Keratinocyte (primary cell): ENCODE data around the gene ALDH1A3. TPM values are rescaled to one million over a fixed set of nuclear protein-coding genes. Genes with fewer than 3 reads are reported as not detected.

Experiments
- DNase-seq: peaks from one replicate; pipeline ENCODE4 v3.0.0-alpha.2; 2011; ENCODE audit warnings: low read depth, missing footprints, low spot score
- FAIRE-seq: peaks from 2 replicates; lab custom pipeline; 2011; peaks lifted over from hg19 to GRCh38; lab: Jason Lieb, UNC
- H2AFZ ChIP-seq: 2 replicates; pipeline ENCODE4 v1.6.0; 2012; ENCODE audit warnings: low read length, control low read depth, inconsistent platforms; ENCODE audit not compliant: control insufficient read depth
- H3K27ac ChIP-seq: 2 replicates; pipeline ENCODE4 v1.5.1; 2011; ENCODE audit warnings: low read length; ENCODE audit not compliant: control insufficient read depth, insufficient read depth
- H3K27me3 ChIP-seq: 3 replicates; pipeline ENCODE4 v1.6.0; 2011; ENCODE audit warnings: low read length; ENCODE audit not compliant: control insufficient read depth, insufficient read depth; ENCODE audit errors: extremely low read depth
- H3K36me3 ChIP-seq, 2 experiments: 2 replicates in 1 of 2; 3 replicates in 1 of 2; pipeline ENCODE4 v1.5.1; 2011; ENCODE audit warnings: low read length in 2 of 2, mild to moderate bottlenecking in 1 of 2; ENCODE audit not compliant: control insufficient read depth in 2 of 2, insufficient read depth in 2 of 2; ENCODE audit errors: extremely low read depth in 1 of 2
- H3K4me1 ChIP-seq: 3 replicates; pipeline ENCODE4 v1.5.1; 2011; ENCODE audit warnings: low read length; ENCODE audit not compliant: control insufficient read depth, insufficient read depth; ENCODE audit errors: extremely low read depth
- H3K4me2 ChIP-seq: 3 replicates; pipeline ENCODE4 v1.6.0; 2011; ENCODE audit warnings: low read depth, low read length; ENCODE audit not compliant: control insufficient read depth, insufficient read depth; ENCODE audit errors: extremely low read depth
- H3K4me3 ChIP-seq, 3 experiments: fragments of 200-600 bp in 1 of 3; sonication (generic) in 1 of 3; 2 replicates in 2 of 3; 3 replicates in 1 of 3; pipeline ENCODE4 v1.5.1; 2011 to 2016; ENCODE audit warnings: low read length in 3 of 3, mild to moderate bottlenecking in 3 of 3, control low read depth in 2 of 3, inconsistent platforms in 1 of 3, low read depth in 1 of 3, mixed read lengths in 1 of 3, mixed run types in 1 of 3, moderate library complexity in 1 of 3; ENCODE audit not compliant: control insufficient read depth in 2 of 3, insufficient read depth in 2 of 3; ENCODE audit errors: extremely low read depth in 1 of 3
- H3K79me2 ChIP-seq: 2 replicates; pipeline ENCODE4 v1.6.0; 2012; ENCODE audit warnings: low read length; ENCODE audit not compliant: control insufficient read depth, insufficient read depth
- H3K9ac ChIP-seq: 3 replicates; pipeline ENCODE4 v1.6.0; 2011; ENCODE audit warnings: low read length; ENCODE audit not compliant: control insufficient read depth, insufficient read depth; ENCODE audit errors: extremely low read depth
- H3K9me1 ChIP-seq: 3 replicates; pipeline ENCODE4 v1.6.0; 2011; ENCODE audit warnings: low read length; ENCODE audit not compliant: control insufficient read depth, insufficient read depth; ENCODE audit errors: extremely low read depth
- H3K9me3 ChIP-seq: 2 replicates; pipeline ENCODE4 v1.5.1; 2012; ENCODE audit warnings: low read depth, low read length; ENCODE audit not compliant: control insufficient read depth
- H4K20me1 ChIP-seq: 3 replicates; pipeline ENCODE4 v1.6.0; 2011; ENCODE audit warnings: low read length; ENCODE audit not compliant: control insufficient read depth, insufficient read depth; ENCODE audit errors: extremely low read depth
- CTCF ChIP-seq, 3 experiments: IDR thresholded peaks in 1 of 3; conservative IDR thresholded peaks in 1 of 3; optimal IDR thresholded peaks in 1 of 3; 2 replicates in 2 of 3; 3 replicates in 1 of 3; pipeline versions ENCODE3 to v1.5.1; 2011; ENCODE audit warnings: low read length in 3 of 3, mild to moderate bottlenecking in 3 of 3, moderate library complexity in 2 of 3, control low read depth in 1 of 3, inconsistent platforms in 1 of 3; ENCODE audit not compliant: insufficient read depth in 2 of 3; ENCODE audit errors: extremely low read depth in 1 of 3
- EZH2 ChIP-seq: IDR thresholded peaks from one replicate; pipeline ENCODE4 v1.6.1; 2012; ENCODE audit warnings: inconsistent platforms, mild to moderate bottlenecking, low read length, moderate library complexity
- dilution Hi-C: fragments of 300-500 bp; cut with MboI; formaldehyde crosslinking; loops from one replicate; pipeline ENCODE4 v1.7.0; 2020; ENCODE audit warnings: low sequenced_read_pairs; ENCODE audit not compliant: extremely low pct_ligation_motif_present
- polyA plus RNA-seq, 5 experiments: library from polyadenylated mRNA; depleted of rRNA in 3 of 5; stranded (reverse) in 3 of 5; stranded (forward) in 1 of 5; unstranded in 1 of 5; fragments of >200 nt; gene quantifications; 1 replicate in 1 of 5; 2 replicates in 3 of 5; 3 replicates in 1 of 5; pipeline versions ENCODE4 v1.2.1 to v1.2.3, GENCODE V29; 2011 to 2012; ENCODE audit warnings: missing spikeins in 2 of 5, low read depth in 1 of 5, low replicate concordance in 1 of 5

Gene ALDH1A3
- polyA plus RNA-seq, 1 donor (not counting 4 experiments of a cell fraction or from before 2014, with no cell fraction given) = 218 TPM

GRCh38 chr15:100909565-100909964 lies 29.9 kb downstream of the ALDH1A3 start:
- TF ChIP-seq CTCF (optimal IDR thresholded peaks at IDR 0.05 in 1 of 3, IDR thresholded peaks at IDR 0.05 in 1 of 3, conservative IDR thresholded peaks at IDR 0.05 in 1 of 3; ENCODE audit: extremely low read depth in 1 of 3, insufficient read depth in 2 of 3, low read length in 3 of 3) (no peak), EZH2 (no peak)
- no peaks in the 10 kb centered on the region for H3K27me3 ChIP-seq
- no peak overlapping the region for H3K4me3 ChIP-seq
- peaks cover 21 to 36% of the 10 kb centered on the region in 2 experiments for H3K36me3 ChIP-seq
- no peaks in the 10 kb centered on the region for H3K79me2 ChIP-seq
- dilution Hi-C loops = no loop called here
- H3K9ac ChIP-seq = no peak overlapping the region
- H3K4me1 ChIP-seq = no peaks in the 10 kb centered on the region
- no peak overlapping the region for H3K4me2 ChIP-seq
- H3K9me3 ChIP-seq = no peaks in the 10 kb centered on the region
- H4K20me1 ChIP-seq = no peaks in the 10 kb centered on the region
- H3K27ac ChIP-seq = no peak overlapping the region
- H2AFZ ChIP-seq = no peak overlapping the region
- FAIRE-seq = no peak
- no peaks in the 10 kb centered on the region for H3K9me1 ChIP-seq
- DNase-seq = no peak

- no peaks in the 10 kb centered on the region for H3K9me3 ChIP-seq
- H3K9me1 ChIP-seq = no peaks in the 10 kb centered on the region
- no peak for DNase-seq
- no peak overlapping the region for H3K4me3 ChIP-seq
- H2AFZ ChIP-seq = no peak overlapping the region
- dilution Hi-C loops = no loop called here
- peaks cover 21 to 36% of the 10 kb centered on the region in 2 experiments for H3K36me3 ChIP-seq
- no peaks in the 10 kb centered on the region for H3K27me3 ChIP-seq
- H3K79me2 ChIP-seq = no peaks in the 10 kb centered on the region
- no peak for FAIRE-seq
- no peaks in the 10 kb centered on the region for H4K20me1 ChIP-seq
- no peak overlapping the region for H3K27ac ChIP-seq
- peak in 1 of 3 experiments; percentile 6 for TF ChIP-seq CTCF (optimal IDR thresholded peaks at IDR 0.05 in 1 of 3, IDR thresholded peaks at IDR 0.05 in 1 of 3, conservative IDR thresholded peaks at IDR 0.05 in 1 of 3; ENCODE audit: extremely low read depth in 1 of 3, insufficient read depth in 2 of 3, low read length in 3 of 3)
- TF ChIP-seq EZH2 = no peak
- H3K9ac ChIP-seq = no peak overlapping the region
- H3K4me2 ChIP-seq = no peak overlapping the region
- H3K4me1 ChIP-seq = no peaks in the 10 kb centered on the region
Measured at GRCh38 chr15:100909989-100910955, 30.6 kb downstream of the ALDH1A3 start.
